ENCODE measurements around the gene RFX2.

GRCh38 chr19:6032381-6032780 lies 77.9 kb downstream of the RFX2 start:
- no peak for TF ChIP-seq ZNF384 (IDR thresholded peaks at IDR 0.05; ENCODE audit: low read depth, low read length)
- TF ChIP-seq ZNF134 (CRISPR knock-in tag; conservative IDR thresholded peaks at IDR 0.05): no peak
- TF ChIP-seq SAP30 (IDR thresholded peaks at IDR 0.05; ENCODE audit: borderline replicate concordance, insufficient read depth, low read depth, low read length, poor library complexity, severe bottlenecking): no peak
- no peak for TF ChIP-seq HNRNPL (IDR thresholded peaks at IDR 0.05; ENCODE audit: low read depth, low read length)
- TF ChIP-seq POLR2A (conservative IDR thresholded peaks at IDR 0.05): no peak
